Astrocyte of the hippocampus (primary cell): ENCODE results near the gene PPP1R1C.

Source experiments
- DNase-seq: peaks from one replicate; pipeline ENCODE4 v3.0.0; 2011; ENCODE audit warnings: low read depth, low spot score

Gene PPP1R1C

DNA sequence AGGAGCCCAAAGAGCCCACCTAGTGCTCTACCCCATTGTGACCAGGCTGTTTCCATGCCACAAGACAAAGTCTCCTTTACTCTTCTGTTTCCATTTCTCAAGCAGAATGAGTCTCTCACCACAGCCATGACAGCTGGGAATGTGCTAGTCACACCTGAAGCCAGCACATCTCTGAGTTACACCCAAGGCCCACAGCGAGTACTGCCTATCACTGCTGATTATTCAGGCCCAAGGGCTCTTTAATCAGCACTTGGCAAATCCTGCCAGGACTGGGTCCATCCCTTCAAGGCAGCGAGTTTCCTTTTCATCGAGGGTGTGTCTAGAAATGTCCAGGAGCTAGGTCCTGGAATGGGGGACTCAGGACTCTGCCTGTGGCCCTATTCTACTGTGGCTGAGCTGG, 14.6 kb upstream of the PPP1R1C start:
- DNase-seq = no peak

DNA sequence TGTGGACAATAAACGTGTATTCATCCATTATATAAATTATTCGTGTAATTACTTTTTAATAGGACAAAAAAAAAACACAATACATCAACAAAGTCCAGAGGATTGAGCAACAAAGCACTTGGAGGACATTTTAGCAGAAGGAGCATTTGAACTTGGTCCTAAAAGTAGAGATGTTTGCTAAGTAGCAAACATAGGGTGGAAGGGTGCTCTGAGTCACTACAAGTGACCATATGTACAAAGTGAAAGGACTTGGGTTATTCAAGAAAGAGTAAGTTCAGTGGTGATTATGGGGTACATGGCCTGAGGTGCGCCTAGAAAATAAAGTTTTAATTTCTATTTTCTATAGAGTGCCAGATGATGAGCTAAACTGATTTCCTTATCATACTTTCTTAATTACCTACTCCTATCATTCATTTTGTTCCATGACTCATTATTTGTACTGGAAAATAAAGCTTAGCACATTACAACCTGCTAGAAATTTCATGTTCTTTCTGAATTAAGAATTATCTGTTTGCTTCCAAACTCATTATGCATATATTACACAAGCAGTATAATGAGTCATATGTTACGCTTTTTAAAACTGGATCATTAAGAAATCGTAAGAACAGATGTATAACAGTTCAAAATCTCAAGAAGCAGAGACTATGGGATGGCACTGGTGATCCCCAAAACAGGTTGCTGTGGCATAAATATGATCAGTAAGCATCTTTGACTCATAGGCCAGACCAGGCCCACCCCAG, 13.1 kb upstream of the PPP1R1C start:
- DNase-seq = no peak

DNA sequence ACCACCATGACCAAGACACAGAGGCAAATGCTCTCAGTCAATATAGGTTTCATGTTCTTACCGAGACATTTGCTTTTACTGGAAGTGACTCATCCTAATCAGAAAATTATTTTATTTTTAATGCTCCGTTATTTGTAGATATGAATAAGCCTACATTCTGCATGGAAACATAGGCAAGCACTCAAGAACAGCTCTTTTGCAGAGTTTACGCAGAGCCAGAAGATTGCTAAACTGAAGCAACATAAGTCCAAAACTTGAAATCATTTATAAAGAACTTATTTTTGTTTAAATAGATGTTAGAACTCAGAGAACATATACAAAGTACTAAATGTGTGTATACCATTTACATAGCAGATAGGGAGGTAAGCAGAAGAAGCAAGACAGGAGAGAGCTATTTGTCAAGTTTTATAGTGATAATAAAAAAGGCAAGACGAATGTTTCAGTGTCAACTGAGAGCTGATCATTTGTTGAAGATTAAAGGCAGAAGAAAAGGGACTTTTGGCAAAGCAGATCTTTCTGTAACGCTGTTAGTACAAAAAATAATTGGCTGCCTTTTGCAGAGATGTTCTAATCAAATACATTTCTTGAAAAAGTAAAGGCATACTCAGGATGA, 12.4 kb upstream of the PPP1R1C start:
- no peak for DNase-seq

DNA sequence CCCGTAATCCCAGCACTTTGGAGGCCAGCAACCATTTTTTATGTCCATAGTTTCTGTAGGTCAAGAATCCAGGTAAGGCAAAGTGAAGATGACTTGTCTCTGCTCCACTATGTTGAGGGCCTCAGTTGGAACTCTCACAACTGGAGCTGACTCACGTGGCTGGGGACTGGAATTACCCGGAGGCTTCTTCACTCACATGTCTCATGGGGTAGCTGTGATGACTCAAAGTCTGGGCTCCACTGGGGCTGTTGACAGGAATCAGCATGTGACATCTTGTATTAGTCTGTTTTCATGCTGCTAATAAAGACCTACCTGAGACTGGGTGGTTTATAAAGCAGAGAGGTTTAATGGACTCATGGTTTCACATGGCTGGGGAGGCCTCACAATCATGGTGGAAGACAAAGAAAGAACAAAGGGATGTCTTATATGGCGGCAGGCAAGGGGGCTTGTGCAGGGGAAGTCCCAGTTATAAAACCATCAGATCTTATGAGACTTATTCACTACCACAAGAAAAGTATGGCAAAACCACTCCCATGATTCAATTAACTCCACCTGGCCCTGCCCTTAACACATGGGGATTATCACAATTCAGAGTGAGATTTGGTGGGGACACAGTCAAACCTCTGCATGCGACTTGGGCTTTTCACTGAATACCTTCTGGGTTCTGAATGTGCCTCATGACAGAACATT, 7.8 kb upstream of the PPP1R1C start:
- DNase-seq = no peak

DNA sequence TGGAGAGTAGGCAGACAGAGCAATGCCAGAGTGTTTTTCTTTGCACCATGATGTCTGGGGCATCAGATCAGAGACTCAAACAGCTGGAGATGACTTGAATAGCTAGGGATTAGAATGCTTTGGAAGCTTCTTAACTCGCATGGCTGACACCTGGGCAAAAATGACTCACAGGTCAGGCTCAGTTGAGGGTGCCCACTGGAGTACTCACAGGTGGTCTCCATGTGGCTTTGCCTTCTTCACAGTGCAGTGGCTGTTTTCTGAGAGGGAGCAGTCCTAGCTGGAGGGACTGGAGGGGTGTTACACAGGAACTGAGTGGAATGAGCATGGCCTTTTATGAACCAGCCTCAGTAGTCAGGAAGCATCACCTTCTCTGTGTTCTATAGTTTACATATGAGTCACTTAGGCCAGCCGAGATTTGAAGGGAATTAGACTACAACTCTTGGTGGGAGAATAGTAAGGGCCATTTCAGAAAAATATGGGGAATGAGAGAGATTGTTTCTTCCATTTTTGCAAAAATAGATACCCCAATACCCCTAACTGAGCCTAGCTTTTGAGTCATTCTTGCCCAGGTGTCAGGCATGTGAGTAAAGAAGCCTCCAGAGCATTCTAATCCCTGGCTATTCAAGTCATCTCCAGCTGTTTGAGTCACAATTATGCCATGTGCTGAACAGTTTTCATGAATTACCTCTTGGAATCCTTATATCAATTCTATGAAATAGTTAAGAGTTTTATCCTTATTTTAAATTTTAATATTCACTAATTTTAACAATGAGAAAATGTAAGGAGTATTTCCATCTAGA, 7.1 kb upstream of the PPP1R1C start:
- no peak for DNase-seq

DNA sequence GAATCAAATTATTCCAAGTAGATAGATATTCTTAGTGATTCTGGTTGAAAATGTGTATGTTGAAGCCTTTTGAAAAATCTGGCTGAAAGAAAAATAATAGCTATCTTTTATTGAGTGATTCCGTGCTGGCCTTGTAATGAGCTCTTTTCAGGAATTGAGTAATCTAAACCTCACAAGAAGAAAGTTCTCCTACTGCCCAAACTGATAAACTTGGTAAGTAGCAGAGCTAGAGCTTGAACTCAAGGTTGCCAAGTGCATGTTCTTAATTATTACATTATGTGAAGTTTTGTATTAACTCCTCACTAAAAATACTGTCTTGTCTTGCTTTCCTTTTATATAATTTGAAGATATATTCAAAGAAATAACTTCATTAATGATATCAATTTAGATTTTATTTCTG, 1.6 kb upstream of the PPP1R1C start:
- no peak for DNase-seq

DNA sequence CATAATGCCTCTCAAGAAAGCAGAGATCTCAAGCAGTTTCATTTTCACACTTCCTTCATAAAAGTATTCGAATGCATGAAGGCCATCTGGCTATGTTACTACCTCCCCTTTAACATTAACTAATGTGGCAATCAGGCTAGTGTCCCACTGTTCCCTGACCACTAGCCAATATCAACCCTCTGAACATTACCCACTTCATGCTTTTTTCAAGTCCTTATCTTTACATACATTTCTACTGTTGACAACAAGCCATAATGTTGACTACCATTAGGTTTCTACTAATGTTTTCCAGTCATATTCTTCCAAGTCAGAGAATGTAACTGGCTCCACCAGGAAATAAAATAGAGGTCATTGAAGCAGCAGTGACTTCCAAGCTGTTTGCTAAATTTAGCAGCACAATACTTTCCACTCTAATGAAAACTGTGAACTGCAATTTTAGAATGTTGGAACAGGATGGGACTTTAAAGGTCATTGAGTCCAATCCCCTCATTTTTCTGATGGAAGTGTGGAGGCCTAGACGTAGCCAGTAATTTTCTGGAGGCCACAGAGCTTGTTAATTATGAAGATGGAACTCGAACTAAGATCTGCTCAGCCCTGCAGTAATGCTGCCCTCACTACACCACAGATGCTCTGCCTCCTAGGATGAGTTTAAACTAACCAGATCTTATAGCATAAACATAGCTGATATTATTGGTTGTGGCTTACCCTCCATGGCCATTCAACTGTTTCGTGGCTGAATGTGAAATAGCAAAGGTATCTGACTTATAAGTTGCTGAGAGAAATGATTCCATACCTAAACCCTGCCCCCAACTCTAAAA, 630 bp upstream of the PPP1R1C start:
- DNase-seq = no peak

DNA sequence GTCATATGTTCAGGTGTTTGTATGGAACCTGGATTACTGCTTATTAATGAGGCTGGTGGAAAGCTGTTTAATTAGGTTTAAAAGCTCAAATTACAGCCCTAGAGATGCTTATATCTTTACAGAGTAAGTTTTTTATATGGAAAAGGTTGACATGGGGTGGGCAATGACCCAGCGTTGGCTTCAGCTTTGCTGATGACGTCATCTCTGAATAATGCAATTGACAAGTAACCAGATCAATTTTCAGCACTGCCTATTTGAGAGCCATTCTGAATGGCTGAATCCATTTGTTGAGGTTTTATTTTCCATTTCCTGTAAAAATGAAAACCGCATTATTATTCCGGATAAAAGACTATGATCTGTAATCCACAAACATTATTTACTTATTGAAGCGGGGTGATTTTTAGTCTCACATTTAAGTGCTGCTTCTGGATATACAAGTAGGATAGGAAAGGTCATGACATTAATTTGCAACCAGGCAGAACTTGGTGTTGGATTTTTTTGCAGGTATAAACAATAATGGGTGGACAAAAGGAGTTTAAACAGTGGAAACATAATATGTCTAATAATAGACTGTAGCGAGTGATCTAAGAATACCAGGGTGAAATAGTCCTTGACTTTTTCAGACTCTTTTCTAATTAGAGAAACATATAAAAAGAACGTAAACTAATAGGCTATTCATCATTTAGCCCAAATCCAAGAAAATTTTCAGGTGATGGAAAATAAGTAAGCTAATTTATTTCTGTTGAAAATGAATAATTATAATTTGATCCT, 2.7 kb downstream of the PPP1R1C start:
- no peak for DNase-seq

DNA sequence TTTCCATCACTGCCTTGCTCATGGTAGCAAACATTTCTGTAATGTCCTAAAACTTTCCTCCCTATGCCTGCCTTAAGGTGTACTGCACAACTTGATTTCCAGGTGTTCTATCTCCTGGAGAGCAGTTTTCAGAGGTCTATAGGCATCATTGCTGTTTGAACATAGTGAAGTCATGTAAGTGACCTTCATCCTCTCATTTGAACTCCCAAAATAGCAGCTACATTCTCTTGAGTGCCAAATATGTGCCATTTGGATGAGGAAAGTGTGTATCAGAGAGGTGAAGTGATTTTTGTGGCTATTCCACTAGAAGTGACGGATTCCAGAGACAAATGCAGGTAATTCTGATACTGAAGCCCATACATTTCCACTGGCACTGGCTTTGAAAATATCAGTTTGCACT, 3.4 kb downstream of the PPP1R1C start:
- DNase-seq = no peak

DNA sequence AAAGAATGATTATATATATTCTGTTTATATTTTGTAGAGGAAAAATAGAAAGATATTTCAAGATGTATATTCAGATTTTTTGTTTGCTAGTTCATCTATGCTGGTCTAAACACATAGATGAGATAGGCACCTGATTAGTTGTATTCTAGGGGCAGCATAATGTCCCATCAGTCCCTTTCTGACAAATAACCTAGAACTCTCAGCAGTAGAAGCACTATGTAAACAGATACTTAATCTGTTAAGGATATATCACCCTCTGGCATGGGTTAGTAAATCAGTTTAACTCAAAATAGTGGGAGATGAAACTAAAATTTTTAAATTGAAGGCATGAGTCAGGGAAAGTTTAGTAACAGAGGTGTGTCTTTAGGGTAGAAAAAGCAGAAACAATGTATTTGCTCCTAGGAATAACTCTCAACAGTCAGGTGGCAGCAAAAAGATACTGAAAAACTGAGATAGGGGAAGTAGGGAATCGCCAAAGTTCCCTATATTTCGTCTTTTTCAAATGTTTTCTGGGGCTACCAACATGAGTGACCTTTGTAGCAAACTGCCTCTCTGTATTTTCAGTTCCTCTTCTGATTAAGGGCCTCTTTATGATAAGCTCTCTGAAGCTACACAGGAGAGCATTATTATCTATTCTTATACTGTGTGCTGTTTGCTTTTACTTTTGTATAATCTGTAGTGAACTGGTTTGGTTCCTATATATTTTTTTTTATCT, 5.7 kb downstream of the PPP1R1C start:
- DNase-seq = no peak

DNA sequence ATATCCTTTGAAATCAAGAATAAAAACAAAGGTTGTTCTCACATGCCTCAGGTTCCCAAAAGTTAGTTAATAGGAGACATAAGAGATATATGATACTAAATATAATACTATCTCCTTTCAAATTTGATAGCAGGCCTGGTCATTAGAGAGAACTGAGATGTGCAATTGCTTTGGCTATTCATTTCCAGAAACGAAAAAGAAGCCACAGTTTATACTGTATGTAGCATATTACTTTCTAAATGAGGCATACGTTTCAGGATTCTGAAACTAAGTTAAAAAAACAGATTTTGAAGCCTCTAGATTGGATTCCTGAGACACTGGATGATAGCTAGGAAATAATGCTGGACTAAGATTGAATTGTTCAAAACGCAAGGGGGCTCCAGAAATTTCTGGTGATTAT, 7.1 kb downstream of the PPP1R1C start:
- DNase-seq = no peak

DNA sequence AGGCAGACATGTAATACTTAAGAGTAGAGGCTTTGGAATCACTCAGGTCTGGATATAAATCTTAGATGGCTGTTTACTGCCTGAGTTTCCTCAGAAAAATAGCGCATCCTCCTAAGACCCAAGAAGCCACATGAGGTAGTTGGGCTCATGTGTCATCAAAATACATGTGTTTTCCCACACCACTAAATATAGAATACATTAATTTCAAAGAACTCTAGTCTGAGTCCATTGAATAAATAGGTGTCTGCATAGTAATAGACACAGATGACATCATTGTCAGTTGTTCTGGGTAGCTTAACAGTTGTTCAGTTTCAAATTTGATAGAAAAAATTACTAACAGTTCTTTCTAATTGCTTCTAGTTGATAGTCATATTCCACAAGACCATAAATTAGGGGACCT, 9.6 kb downstream of the PPP1R1C start:
- DNase-seq = no peak

DNA sequence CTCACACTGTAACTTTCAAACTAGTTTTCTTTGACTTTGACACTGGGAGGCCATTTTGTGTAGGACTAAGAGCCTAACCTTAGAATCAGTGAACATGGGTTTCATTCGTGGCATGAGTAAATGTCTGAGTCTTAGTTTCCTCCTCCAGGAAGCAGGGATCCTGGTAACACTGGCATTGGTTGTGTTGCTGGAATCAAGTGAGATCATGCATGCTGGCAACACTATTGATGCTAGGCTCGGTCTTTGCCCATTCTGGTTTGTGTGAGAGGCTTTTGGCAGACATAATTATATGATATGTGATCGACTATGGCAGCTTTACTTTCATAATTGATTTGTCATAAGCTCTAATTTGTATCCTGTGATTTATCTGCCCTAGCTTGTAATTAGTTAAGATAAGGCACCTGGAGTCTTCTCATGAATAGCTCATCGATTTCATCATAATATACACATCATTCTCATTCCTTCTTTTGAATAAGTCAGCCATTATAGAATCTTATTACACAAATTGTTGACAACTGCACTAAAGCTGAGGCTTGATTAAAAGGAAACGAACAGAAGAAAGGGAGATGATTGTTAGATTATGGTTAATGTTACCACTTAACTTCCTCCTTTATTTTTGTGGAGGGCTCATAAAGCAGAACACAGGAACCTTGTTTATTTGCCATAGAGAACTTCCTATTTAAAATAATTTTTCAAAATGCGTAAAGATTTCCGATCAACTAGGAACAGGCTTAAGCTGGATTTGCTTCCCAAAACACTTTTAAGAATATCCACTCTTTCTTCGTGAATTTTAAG, 12.6 kb downstream of the PPP1R1C start:
- DNase-seq = no peak

DNA sequence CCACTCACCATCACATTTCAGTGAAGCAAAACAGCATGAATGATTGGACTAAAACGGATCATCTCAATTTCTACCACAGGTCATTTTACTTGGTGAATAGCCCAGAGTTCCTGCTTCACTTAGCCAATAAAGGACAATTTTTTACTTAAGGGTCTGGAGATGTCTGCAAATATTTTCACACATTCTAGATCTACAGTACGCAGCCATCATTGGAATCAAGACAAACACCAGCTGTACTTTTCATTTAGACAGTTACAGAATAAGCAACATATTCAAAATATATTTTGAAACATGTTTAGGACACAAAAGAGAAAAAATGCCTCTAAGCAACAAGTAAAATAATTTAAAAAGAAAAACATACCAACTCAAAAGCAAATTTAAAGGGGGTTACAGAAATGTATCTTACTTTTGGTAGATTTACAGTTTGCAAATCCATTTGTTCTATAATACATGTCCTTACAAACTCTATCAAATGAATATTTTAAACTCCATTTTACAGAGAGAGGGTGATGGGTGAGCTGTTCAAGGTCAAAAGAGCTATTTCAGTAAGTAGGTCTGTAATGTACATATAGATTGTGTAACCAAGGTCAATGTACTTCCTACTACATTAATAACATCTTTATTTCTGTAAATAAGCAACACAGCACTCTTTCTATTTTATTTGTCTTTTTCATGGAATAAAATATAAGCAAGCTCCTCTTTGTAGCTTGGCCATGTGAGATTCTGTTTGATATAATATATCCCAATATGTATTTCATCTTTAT, 13.4 kb downstream of the PPP1R1C start:
- DNase-seq = no peak

DNA sequence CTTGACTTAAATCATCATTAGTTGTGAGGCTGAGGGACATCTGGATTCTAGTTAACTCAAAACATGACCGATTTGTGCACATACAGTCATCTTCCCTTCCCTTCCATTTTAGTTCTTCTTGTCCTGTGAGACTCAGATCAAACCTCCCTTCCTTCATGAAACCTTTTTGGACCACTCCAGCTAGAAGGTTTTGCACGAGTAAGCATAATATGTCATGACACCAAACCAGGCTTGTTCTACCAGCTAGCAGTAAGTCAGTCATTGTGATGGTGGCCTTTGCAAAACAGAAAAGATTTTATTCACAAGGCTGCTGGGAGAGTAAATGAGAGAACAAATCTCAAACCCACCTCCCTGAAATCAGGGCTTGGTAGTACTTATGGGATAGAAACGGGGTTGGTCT, 14.3 kb downstream of the PPP1R1C start:
- no peak for DNase-seq

DNA sequence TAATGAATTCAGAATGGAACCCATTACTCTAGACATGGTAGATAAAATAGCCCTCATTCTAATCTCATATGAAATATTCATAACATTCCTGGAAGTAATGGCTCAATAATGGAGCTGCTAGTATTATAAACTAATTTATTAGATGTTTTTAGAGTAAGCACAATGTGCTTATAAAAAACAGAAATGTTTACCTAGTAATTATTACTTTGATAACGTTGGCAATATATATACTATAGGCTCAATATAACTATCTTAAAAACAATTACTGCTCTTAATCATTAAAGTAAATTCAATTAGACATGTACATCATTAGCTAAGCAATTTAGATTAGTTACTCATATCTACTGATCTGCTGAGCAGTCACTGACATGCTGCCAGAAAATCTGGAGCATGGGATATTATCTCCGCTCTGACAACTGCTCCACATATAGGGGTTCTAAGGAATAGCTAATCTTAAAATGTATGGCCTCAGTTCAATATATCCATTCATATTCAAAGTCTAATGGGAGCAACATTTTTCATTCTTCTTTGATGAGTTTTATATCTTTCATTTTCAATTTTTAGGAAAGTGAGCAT, 19.4 kb downstream of the PPP1R1C start:
- DNase-seq = no peak

DNA sequence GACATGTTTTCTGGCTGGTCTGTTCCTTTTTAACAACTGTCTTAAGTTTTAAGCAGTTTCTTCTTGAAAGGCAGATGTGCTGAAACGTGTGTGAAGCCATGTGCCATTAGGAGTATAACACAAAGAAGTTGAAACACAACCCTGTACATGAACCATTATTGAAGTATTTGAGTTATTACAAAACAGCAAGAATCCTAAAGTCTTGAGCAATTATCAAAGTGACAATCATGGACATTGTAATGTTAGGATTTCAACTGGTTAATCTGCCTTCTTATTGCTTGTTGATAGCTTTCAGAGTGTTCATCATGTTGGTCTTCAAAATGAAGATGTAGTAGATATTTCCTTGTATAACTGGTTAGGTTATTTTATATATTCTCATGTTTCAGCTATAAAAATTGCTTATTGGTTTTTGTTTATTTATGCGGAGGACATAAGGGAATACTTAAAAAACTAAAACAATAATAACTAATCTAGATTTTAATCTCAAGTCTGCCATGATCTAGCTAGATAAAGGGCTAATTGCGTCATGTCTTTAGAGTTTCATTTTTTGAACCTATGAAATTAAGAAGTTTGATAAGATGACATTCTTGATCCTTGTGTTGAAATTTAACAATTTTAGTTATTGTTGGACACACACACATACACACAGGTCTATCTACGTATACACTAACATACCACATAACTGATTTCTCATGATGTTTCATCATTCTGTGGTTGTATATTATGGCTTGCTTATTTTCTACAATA, 21.1 kb downstream of the PPP1R1C start:
- DNase-seq = no peak
